Inflammatory macrophage treated with lipopolysaccharide for 4 hours (primary cell): Measurements from ENCODE around the gene UNC45A.
A peak's percentile ranks its signal among the peaks of the same experiment; 100 is the strongest.

Experiments used
- DNase-seq: peaks from one replicate; pipeline ENCODE4 v3.0.0-alpha.2; 2020

Gene UNC45A

GRCh38 chr15:90968434-90968833 lies 33.3 kb downstream of the UNC45A start:
- no peak for DNase-seq

- no peak for DNase-seq
Observed at GRCh38 chr15:90970274-90970673, 35.2 kb downstream of the UNC45A start.

- DNase-seq: no peak
Observed at GRCh38 chr15:90972133-90972532, 37.0 kb downstream of the UNC45A start.

GRCh38 chr15:90974216-90974615 lies 39.1 kb downstream of the UNC45A start:
- DNase-seq: no peak

GRCh38 chr15:90979582-90979981 lies 44.5 kb downstream of the UNC45A start:
- DNase-seq: no peak

- DNase-seq: peak; percentile 16
Observed at GRCh38 chr15:90981681-90982080, 46.6 kb downstream of the UNC45A start.

- DNase-seq: peak; percentile 82
Observed at GRCh38 chr15:90982135-90982534, 47.0 kb downstream of the UNC45A start.

GRCh38 chr15:90986790-90987507 lies 51.9 kb downstream of the UNC45A start:
- DNase-seq: no peak

- no peak for DNase-seq
Observed at GRCh38 chr15:90987561-90988141, 52.6 kb downstream of the UNC45A start.

GRCh38 chr15:90988296-90988695 lies 53.2 kb downstream of the UNC45A start:
- DNase-seq: no peak

GRCh38 chr15:90989040-90989768 lies 54.1 kb downstream of the UNC45A start:
- DNase-seq: peak; percentile 6

GRCh38 chr15:90990446-90990845 lies 55.4 kb downstream of the UNC45A start:
- no peak for DNase-seq

- DNase-seq: no peak
Observed at GRCh38 chr15:90991587-90992285, 56.7 kb downstream of the UNC45A start.

- no peak for DNase-seq
Observed at GRCh38 chr15:90994059-90994416, 59.0 kb downstream of the UNC45A start.

GRCh38 chr15:90994417-90995311 lies 59.6 kb downstream of the UNC45A start, which contains the start of gene PRC1:
Gene PRC1, minus strand, starts transcription at chr15:90994535. Its CDS starts 118 bp downstream, at chr15:90994417.
- DNase-seq: peak; percentile 98

GRCh38 chr15:90998737-90999136 lies 63.7 kb downstream of the UNC45A start:
- no peak for DNase-seq

- DNase-seq: no peak
Observed at GRCh38 chr15:91001209-91001608, 66.1 kb downstream of the UNC45A start.
